GM12878 (cell line): ENCODE results near the gene CORO1C. TPM values are rescaled to one million over a fixed set of nuclear protein-coding genes. Genes with fewer than 3 reads are reported as not detected.

Experiments
- ATAC-seq: fragments of 200-7000 bp; cut with Tn5 transposase; 3 replicates; pipeline ENCODE4 v1.9.1; 2020; ENCODE audit warnings: mild to moderate bottlenecking, moderate library complexity
- BruUV-seq: library from RNA; stranded (reverse); fragments of 400-500 nt; replicated peaks from 2 replicates; lab custom pipeline; 2021; lab: Mats Ljungman, UMichigan
- CTCF ChIA-PET: fragments of 300-600 bp; sonication (Branson Sonifier 250); formaldehyde crosslinking; extraction: SDS; loops from one replicate; lab custom pipeline; 2021; ENCODE audit warnings: inconsistent platforms; lab: Yijun Ruan, JAX
- POLR2A ChIA-PET: fragments of 350-600 bp; formaldehyde crosslinking; extraction: SDS; loops from one replicate; lab custom pipeline; 2021; ENCODE audit warnings: inconsistent platforms; lab: Charles Lee
- RAD21 ChIA-PET: fragments of 300-600 bp; sonication (Branson Sonifier 250); formaldehyde crosslinking; loops from one replicate; lab custom pipeline; 2023; ENCODE audit warnings: antibody characterized with exemption; ENCODE audit not compliant: unreplicated experiment; lab: Charles Lee
- SMC1A ChIA-PET: fragments of 300-600 bp; sonication (Branson Sonifier 250); formaldehyde crosslinking; loops from one replicate; lab custom pipeline; 2023; ENCODE audit not compliant: unreplicated experiment, uncharacterized antibody; lab: Charles Lee
- DNase-seq: peaks from one replicate; pipeline ENCODE4 v3.0.0-alpha.2; 2011; ENCODE audit warnings: low read depth, low spot score
- FAIRE-seq: peaks from 3 replicates; lab custom pipeline; 2011; peaks lifted over from hg19 to GRCh38; lab: Jason Lieb, UNC
- H2AFZ ChIP-seq: 2 replicates; pipeline ENCODE4 v1.6.0; 2011; ENCODE audit warnings: low read depth, low read length, control low read depth; ENCODE audit not compliant: control insufficient read depth
- H3K27ac ChIP-seq: 2 replicates; pipeline ENCODE4 v1.5.1; 2011; ENCODE audit warnings: control low read depth; ENCODE audit not compliant: control insufficient read depth, insufficient read depth
- H3K27me3 ChIP-seq, 2 experiments: replicated peaks in 1 of 2; 2 replicates each; pipeline versions ENCODE4 v1.6.0 to v1.6.1; 2011; ENCODE audit warnings: low read length in 1 of 2; ENCODE audit not compliant: control insufficient read depth in 2 of 2, insufficient read depth in 2 of 2
- H3K36me3 ChIP-seq, 2 experiments: 2 replicates each; pipeline ENCODE4 v1.5.1; 2011; ENCODE audit warnings: low read length in 1 of 2; ENCODE audit not compliant: control insufficient read depth in 2 of 2, insufficient read depth in 2 of 2
- H3K4me1 ChIP-seq: 2 replicates; pipeline ENCODE4 v1.6.1; 2011; ENCODE audit warnings: mild to moderate bottlenecking, low read length, moderate library complexity, mixed read lengths; ENCODE audit not compliant: control insufficient read depth, insufficient read depth
- H3K4me2 ChIP-seq: 2 replicates; pipeline ENCODE4 v1.6.0; 2011; ENCODE audit warnings: control low read depth; ENCODE audit not compliant: control insufficient read depth, insufficient read depth
- H3K4me3 ChIP-seq: fragments of 200-600 bp; sonication (generic); 2 replicates; pipeline ENCODE4 v1.5.1; 2016
- H3K79me2 ChIP-seq: 2 replicates; pipeline ENCODE4 v1.6.0; 2011; ENCODE audit warnings: low read length; ENCODE audit not compliant: control insufficient read depth, insufficient read depth
- H3K9ac ChIP-seq: 2 replicates; pipeline ENCODE4 v1.8.0; 2011; ENCODE audit warnings: low read length, control low read depth, mixed read lengths; ENCODE audit not compliant: control insufficient read depth, insufficient read depth
- H3K9me3 ChIP-seq: replicated peaks from 3 replicates; pipeline ENCODE4 v1.5.1; 2011; ENCODE audit warnings: mild to moderate bottlenecking, low read length; ENCODE audit not compliant: control insufficient read depth, insufficient read depth
- H4K20me1 ChIP-seq: 2 replicates; pipeline ENCODE4 v1.6.0; 2011; ENCODE audit not compliant: control insufficient read depth, insufficient read depth
- CREM ChIP-seq: IDR thresholded peaks from 2 replicates; pipeline ENCODE4 v1.6.1; 2014; ENCODE audit warnings: antibody characterized with exemption, low read depth
- EGR1 ChIP-seq, 2 experiments: IDR thresholded peaks; 1 replicate in 1 of 2; 2 replicates in 1 of 2; pipeline ENCODE4 v1.6.1; 2011 to 2012; ENCODE audit warnings: low read depth in 2 of 2, low read length in 2 of 2, borderline replicate concordance in 1 of 2, mild to moderate bottlenecking in 1 of 2, moderate library complexity in 1 of 2
- HCFC1 ChIP-seq: fragments of 150-350 bp; IDR thresholded peaks from 2 replicates; pipeline ENCODE4 v1.6.1; 2014; ENCODE audit warnings: low read length
- IRF4 ChIP-seq: IDR thresholded peaks from 2 replicates; pipeline ENCODE4 v1.6.1; 2011; ENCODE audit warnings: low read depth, low read length
- KDM1A ChIP-seq: fragments of 200-600 bp; sonication (generic); IDR thresholded peaks from 2 replicates; pipeline ENCODE4 v1.6.1; 2016; ENCODE audit warnings: borderline replicate concordance
- RFX5 ChIP-seq: IDR thresholded peaks from 2 replicates; pipeline ENCODE4 v1.6.1; 2011; ENCODE audit warnings: low read depth, low read length, improper control_type of control experiment
- TAF1 ChIP-seq: IDR thresholded peaks from 2 replicates; pipeline ENCODE4 v1.6.1; 2011; ENCODE audit warnings: mild to moderate bottlenecking, low read depth, low read length, borderline replicate concordance
- WGBS: methylation state at CpG from one replicate; pipeline ENCODE4 v1.1.6; 2016; ENCODE audit warnings: low lambda C conversion rate; ENCODE audit not compliant: insufficient replicate concordance, insufficient coverage; ENCODE audit errors: missing lambda C conversion rate; 5-methylcytosine and 5-hydroxymethylcytosine counted together
- in situ Hi-C: fragments of 300-500 bp; cut with MboI; formaldehyde crosslinking; loops from 9 replicates; pipeline ENCODE4 v1.14.3; 2018; ENCODE audit warnings: mixed read lengths
- intact Hi-C: fragments of 100-400 bp; cut with micrococcal nuclease; formaldehyde crosslinking; loops from one replicate; pipeline ENCODE4 v1.14.2; 2022; ENCODE audit not compliant: unreplicated experiment
- polyA plus RNA-seq, 11 experiments: library from polyadenylated mRNA; depleted of rRNA in 4 of 11; unstranded in 6 of 11; stranded (reverse) in 5 of 11; fragments of >200 nt; fragmentation: Nextera tagmentation in 4 of 11; fragmentation: Illumina TruSeq in 1 of 11; extraction: Ambion mirVana in 4 of 11; extraction: Trizol in 1 of 11; gene quantifications; 1 replicate in 1 of 11; 2 replicates in 10 of 11; pipeline versions ENCODE4 v1.2.1 to v1.2.3, GENCODE V29; 2011 to 2016; ENCODE audit warnings: inconsistent platforms in 2 of 11, missing spikeins in 2 of 11, low read depth in 1 of 11
- total RNA-seq, 4 experiments: library from RNA; depleted of rRNA in 3 of 4; stranded (reverse); fragments of >200 nt in 3 of 4; fragmentation: Illumina TruSeq in 1 of 4; extraction: Trizol in 1 of 4; gene quantifications; 2 replicates each; pipeline versions ENCODE4 v1.2.1 to v1.2.3, GENCODE V29; 2013 to 2021
- TF ChIP-seq, protein P1 (sequence below): fragments of 450-650 bp; IDR thresholded peaks from 2 replicates; pipeline ENCODE4 v1.6.1; 2017; ENCODE audit warnings: low read depth, mild to moderate bottlenecking, moderate library complexity
- TF ChIP-seq, protein P2 (sequence below): fragments of 150-350 bp; IDR thresholded peaks from 2 replicates; pipeline ENCODE4 v1.6.1; 2014; ENCODE audit warnings: mild to moderate bottlenecking, low read depth, low read length

The CORO1C gene
- total and polyA plus RNA-seq, 10 of the 15 experiments (the other 5 are each of a cell fraction or from before 2014, with no cell fraction given): 52.7 to 254 (median 171) TPM

DNA sequence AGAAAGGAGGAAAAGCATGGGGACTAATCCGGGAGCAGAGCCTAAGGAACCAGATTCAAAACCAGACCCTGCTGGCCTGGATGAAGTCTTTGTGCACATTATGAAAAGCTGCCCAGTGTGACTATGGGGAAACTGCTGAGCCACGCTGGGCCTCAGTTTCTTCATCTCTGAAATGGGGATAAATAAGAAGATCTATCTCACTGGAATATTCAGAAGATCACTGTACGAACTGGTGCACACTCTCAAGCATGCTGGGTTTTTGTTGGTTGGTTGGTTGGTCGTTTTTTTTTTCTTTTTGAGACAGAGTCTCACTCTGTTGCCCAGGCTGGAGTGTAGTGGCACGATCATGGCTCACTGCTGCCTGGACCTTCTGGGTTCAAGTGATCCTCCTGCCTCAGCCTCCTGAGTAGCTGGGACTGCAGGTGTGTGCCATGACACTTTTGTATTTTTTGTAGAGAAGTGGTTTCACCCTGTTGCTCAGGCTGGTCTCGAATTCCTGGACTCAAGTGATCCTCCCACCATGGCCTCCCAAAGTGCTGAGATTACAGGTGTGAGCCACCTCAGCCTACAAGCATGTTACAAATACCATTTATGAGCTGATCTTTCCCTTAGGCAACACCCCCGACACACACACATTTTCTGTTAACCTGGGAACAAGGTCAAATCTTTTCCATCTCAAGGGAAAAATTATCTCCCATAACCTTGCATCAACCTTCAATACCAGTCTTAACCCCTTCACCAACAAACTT, 33.4 kb upstream of the CORO1C start:
- H2AFZ ChIP-seq: no peak overlapping the region
- no peaks in the 10 kb centered on the region for H3K27me3 ChIP-seq
- no peak overlapping the region for H3K27ac ChIP-seq
- H3K79me2 ChIP-seq: no peaks in the 10 kb centered on the region
- CTCF ChIA-PET: no interaction called here
- FAIRE-seq (no peak), ATAC-seq (no peak), DNase-seq (no peak)
- no peak overlapping the region for H3K4me3 ChIP-seq
- RAD21 ChIA-PET: no interaction called here
- H4K20me1 ChIP-seq: no peaks in the 10 kb centered on the region
- no peaks in the 10 kb centered on the region for H3K36me3 ChIP-seq
- intact Hi-C loops: no loop called here
- TF ChIP-seq, protein P1, sequence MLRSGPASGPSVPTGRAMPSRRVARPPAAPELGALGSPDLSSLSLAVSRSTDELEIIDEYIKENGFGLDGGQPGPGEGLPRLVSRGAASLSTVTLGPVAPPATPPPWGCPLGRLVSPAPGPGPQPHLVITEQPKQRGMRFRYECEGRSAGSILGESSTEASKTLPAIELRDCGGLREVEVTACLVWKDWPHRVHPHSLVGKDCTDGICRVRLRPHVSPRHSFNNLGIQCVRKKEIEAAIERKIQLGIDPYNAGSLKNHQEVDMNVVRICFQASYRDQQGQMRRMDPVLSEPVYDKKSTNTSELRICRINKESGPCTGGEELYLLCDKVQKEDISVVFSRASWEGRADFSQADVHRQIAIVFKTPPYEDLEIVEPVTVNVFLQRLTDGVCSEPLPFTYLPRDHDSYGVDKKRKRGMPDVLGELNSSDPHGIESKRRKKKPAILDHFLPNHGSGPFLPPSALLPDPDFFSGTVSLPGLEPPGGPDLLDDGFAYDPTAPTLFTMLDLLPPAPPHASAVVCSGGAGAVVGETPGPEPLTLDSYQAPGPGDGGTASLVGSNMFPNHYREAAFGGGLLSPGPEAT: no peak
- TF ChIP-seq KDM1A (no peak), TAF1 (no peak), IRF4 (no peak)
- peaks cover 13% of the 10 kb centered on the region for H3K4me1 ChIP-seq
- no peaks in the 10 kb centered on the region for H3K9me3 ChIP-seq
- H3K9ac ChIP-seq: no peak overlapping the region
- POLR2A ChIA-PET: no interaction called here
- WGBS: 73% methylated on average over 7 of the region's 7 CpGs
- SMC1A ChIA-PET: interaction anchor here (0.7 to 1.2 kb wide), 2 partner anchors 12 to 79 kb away, joined by 3 read pairs; no protein-coding TSS in a partner anchor
- H3K4me2 ChIP-seq: no peak overlapping the region
- in situ Hi-C loops: no loop called here
- BruUV-seq: no TSS peak

DNA sequence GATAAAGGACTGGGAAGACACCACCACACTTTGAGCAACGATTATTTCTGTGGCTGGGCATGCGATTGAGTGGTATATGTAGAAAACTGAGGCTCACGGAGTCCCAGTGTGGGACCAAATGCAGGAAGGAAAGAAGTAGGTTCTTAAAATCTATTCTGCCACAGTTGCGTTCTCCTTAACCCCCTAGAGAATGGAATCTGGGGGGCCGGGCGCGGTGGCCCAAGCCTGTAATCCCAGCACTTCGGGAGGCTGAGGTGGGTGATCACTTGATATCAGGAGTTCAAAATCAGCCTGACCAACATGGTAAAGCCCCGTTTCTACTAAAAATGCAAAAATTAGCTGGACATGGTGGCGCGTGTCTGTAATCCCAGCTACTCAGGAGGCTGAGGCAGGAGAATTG, 29.9 kb upstream of the CORO1C start:
- ChIA-PET CTCF (interaction anchor here (0.6 kb wide), 1 partner anchor 51 kb away, joined by 3 read pairs; no protein-coding TSS in a partner anchor), POLR2A (no interaction called here), SMC1A (no interaction called here), RAD21 (no interaction called here)
- DNase-seq: no peak
- in situ Hi-C loops: no loop called here
- Histone ChIP-seq H3K27ac (no peak overlapping the region), H4K20me1 (no peaks in the 10 kb centered on the region), H3K36me3 (no peaks in the 10 kb centered on the region), H2AFZ (no peak overlapping the region), H3K9ac (no peak overlapping the region), H3K9me3 (no peaks in the 10 kb centered on the region), H3K4me3 (no peak overlapping the region), H3K79me2 (no peaks in the 10 kb centered on the region), H3K4me1 (no peaks in the 10 kb centered on the region), H3K4me2 (no peak overlapping the region), H3K27me3 (no peaks in the 10 kb centered on the region)
- 79% methylated on average over 11 of the region's 11 CpGs for WGBS
- intact Hi-C loops: no loop called here
- FAIRE-seq: no peak
- no peak for TF ChIP-seq EGR1 (IDR thresholded peaks at IDR 0.05; ENCODE audit: borderline replicate concordance in 1 of 2, low read depth in 2 of 2, low read length in 2 of 2)
- TF ChIP-seq HCFC1: no peak
- TF ChIP-seq, protein P2, sequence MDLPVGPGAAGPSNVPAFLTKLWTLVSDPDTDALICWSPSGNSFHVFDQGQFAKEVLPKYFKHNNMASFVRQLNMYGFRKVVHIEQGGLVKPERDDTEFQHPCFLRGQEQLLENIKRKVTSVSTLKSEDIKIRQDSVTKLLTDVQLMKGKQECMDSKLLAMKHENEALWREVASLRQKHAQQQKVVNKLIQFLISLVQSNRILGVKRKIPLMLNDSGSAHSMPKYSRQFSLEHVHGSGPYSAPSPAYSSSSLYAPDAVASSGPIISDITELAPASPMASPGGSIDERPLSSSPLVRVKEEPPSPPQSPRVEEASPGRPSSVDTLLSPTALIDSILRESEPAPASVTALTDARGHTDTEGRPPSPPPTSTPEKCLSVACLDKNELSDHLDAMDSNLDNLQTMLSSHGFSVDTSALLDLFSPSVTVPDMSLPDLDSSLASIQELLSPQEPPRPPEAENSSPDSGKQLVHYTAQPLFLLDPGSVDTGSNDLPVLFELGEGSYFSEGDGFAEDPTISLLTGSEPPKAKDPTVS: no peak
- no peak for TF ChIP-seq CREM
- TF ChIP-seq RFX5: no peak
- no TSS peak for BruUV-seq
- no peak for ATAC-seq
